Osteoblast (primary cell): ENCODE data around the gene B3GNT7. TPM values are rescaled to one million over a fixed set of nuclear protein-coding genes. Genes with fewer than 3 reads are reported as not detected.

Experiments
- DNase-seq: peaks from one replicate; pipeline ENCODE4 v3.0.0; 2011; ENCODE audit warnings: low spot score, mixed read lengths; ENCODE audit not compliant: insufficient read length; ENCODE audit errors: missing footprints
- H2AFZ ChIP-seq: 2 replicates; pipeline ENCODE4 v1.6.0; 2011; ENCODE audit warnings: mild to moderate bottlenecking, low read length
- H3K27ac ChIP-seq: 2 replicates; pipeline ENCODE4 v1.5.1; 2011; ENCODE audit warnings: mild to moderate bottlenecking, low read depth, low read length, moderate library complexity
- H3K27me3 ChIP-seq: 2 replicates; pipeline ENCODE4 v1.6.0; 2012; ENCODE audit warnings: mild to moderate bottlenecking, control low read depth, inconsistent platforms, low read length, moderate library complexity; ENCODE audit not compliant: insufficient read depth
- H3K36me3 ChIP-seq: 2 replicates; pipeline ENCODE4 v1.5.1; 2011; ENCODE audit warnings: mild to moderate bottlenecking, low read length, control low read depth, moderate library complexity; ENCODE audit not compliant: insufficient read depth
- H3K4me1 ChIP-seq: 2 replicates; pipeline ENCODE4 v1.5.1; 2011; ENCODE audit warnings: mild to moderate bottlenecking, low read length, control low read depth, moderate library complexity; ENCODE audit not compliant: insufficient read depth
- H3K4me2 ChIP-seq: 2 replicates; pipeline ENCODE4 v1.6.0; 2011; ENCODE audit warnings: mild to moderate bottlenecking, low read length; ENCODE audit not compliant: insufficient read depth
- H3K4me3 ChIP-seq: fragments of 200-600 bp; sonication (generic); 3 replicates; pipeline ENCODE4 v1.5.1; 2012; ENCODE audit warnings: mild to moderate bottlenecking, low read length, inconsistent platforms; ENCODE audit not compliant: insufficient read depth
- H3K79me2 ChIP-seq: 2 replicates; pipeline ENCODE4 v1.6.0; 2012; ENCODE audit warnings: mild to moderate bottlenecking, low read length, control low read depth, inconsistent platforms; ENCODE audit not compliant: insufficient read depth
- H3K9me3 ChIP-seq: 2 replicates; pipeline ENCODE4 v1.5.1; 2011; ENCODE audit warnings: low read depth, low read length, control low read depth
- H4K20me1 ChIP-seq: 2 replicates; pipeline ENCODE4 v1.6.0; 2012; ENCODE audit warnings: mild to moderate bottlenecking, low read length, control low read depth; ENCODE audit not compliant: insufficient read depth
- total RNA-seq: library from RNA; depleted of rRNA; stranded (reverse); fragments of >200 nt; gene quantifications from 2 replicates; pipeline ENCODE4 v1.2.3, GENCODE V29; 2012
- TF ChIP-seq, protein P1 (sequence below): IDR thresholded peaks from 2 replicates; pipeline ENCODE4 v1.5.1; 2011; ENCODE audit warnings: mild to moderate bottlenecking, low read depth, low read length, moderate library complexity; ENCODE audit errors: extremely low read depth

B3GNT7 gene
- total RNA-seq, 1 donor: 0.72 TPM

DNA sequence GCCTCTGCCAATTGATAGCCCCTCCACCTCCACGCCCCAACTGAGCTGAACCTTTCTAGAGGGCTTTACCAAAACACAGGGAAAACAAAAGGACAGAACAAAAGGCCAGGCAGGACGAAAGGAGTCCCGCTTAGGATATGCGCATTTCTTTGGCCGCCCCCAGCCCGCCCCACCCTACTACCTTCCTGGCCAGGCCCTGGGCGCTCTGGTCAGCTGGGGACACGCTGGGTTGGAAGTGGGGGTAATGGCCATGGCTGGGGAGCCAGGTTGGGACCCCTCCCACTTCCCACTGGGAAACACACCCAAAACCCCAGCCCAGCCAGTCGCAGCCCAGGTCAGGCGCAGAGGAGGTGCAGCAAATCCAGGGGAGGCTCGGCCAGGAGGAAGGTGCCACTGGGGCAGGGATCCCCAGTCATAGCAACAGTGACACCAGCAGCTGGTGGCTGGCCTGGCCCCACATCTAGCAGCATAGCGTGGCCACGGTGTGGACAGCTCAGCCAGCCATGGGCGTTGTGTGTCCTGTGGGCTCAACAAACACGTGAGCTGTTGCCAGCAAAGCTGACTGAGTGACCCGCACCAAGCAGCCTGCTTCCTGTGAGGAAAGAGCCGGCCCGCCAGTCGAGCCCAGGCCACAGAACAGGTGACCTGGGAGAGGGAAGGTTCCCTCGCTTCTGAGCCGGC, 24.6 kb upstream of the B3GNT7 start:
- Histone ChIP-seq H3K36me3 (no peaks in the 10 kb centered on the region), H3K4me1 (no peaks in the 10 kb centered on the region), H3K27ac (no peak overlapping the region), H3K27me3 (no peaks in the 10 kb centered on the region), H3K9me3 (no peaks in the 10 kb centered on the region), H3K4me2 (no peak overlapping the region), H3K79me2 (no peaks in the 10 kb centered on the region), H3K4me3 (no peak overlapping the region), H2AFZ (no peak overlapping the region), H4K20me1 (no peaks in the 10 kb centered on the region)
- no peak for DNase-seq
- TF ChIP-seq, protein P1, sequence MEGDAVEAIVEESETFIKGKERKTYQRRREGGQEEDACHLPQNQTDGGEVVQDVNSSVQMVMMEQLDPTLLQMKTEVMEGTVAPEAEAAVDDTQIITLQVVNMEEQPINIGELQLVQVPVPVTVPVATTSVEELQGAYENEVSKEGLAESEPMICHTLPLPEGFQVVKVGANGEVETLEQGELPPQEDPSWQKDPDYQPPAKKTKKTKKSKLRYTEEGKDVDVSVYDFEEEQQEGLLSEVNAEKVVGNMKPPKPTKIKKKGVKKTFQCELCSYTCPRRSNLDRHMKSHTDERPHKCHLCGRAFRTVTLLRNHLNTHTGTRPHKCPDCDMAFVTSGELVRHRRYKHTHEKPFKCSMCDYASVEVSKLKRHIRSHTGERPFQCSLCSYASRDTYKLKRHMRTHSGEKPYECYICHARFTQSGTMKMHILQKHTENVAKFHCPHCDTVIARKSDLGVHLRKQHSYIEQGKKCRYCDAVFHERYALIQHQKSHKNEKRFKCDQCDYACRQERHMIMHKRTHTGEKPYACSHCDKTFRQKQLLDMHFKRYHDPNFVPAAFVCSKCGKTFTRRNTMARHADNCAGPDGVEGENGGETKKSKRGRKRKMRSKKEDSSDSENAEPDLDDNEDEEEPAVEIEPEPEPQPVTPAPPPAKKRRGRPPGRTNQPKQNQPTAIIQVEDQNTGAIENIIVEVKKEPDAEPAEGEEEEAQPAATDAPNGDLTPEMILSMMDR: no peak

DNA sequence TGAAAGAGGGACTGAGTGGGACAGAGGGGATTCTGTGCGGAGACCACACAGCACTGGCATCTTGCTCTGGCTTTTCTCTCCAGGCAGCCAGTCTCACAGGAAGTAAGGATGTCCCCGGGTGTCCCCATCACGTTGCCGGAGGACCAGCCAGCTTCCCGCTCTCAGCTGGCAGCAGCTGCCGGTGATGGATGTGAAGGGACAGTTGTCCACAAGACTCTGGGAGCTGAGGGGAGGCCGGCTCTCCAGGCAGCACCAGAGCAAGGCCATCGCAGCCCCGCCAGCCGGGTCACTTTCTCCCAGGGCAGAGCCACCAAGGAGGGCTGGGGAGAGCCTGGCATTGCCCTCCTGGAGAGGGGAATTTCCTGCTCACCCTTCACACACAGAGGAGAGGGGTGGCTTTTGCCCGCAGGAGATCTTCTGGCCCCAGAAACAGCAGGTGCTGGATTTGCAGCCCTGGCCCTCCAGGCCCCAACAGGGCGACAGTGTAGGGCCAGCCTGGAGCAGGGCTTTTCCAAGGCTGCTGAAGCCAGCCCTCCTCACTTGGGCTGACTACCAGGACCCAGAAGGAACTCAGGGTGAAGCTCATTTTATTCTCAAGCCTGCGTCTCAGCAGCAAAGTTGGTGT, 24.0 kb upstream of the B3GNT7 start:
- H3K27me3 ChIP-seq: no peaks in the 10 kb centered on the region
- no peaks in the 10 kb centered on the region for H3K9me3 ChIP-seq
- DNase-seq: no peak
- no peak overlapping the region for H3K4me3 ChIP-seq
- no peaks in the 10 kb centered on the region for H3K79me2 ChIP-seq
- no peaks in the 10 kb centered on the region for H3K4me1 ChIP-seq
- no peak overlapping the region for H3K27ac ChIP-seq
- H4K20me1 ChIP-seq: no peaks in the 10 kb centered on the region
- H2AFZ ChIP-seq: no peak overlapping the region
- H3K4me2 ChIP-seq: no peak overlapping the region
- TF ChIP-seq, protein P1: no peak
- no peaks in the 10 kb centered on the region for H3K36me3 ChIP-seq

DNA sequence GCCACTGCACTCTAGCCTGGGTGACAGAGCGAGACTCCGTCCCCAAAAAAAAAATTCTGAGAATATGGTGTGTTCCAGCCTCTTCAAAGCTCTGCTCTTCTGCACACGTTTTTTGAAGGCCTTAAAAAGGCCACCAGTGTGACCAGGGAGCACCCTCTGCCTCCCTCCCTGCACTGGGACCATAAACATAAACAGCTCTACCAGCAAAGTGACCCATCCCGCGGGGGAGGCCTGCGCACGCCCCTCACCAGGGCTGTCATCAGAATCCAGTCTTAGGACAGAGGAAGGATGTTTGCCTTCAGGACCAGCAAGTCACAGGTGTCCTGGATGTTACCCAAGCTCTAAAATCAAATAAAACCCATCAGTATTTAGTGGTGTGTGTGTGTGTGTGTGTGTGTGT, 23.2 kb upstream of the B3GNT7 start:
- TF ChIP-seq, protein P1: no peak
- H3K4me2 ChIP-seq: no peak overlapping the region
- no peaks in the 10 kb centered on the region for H4K20me1 ChIP-seq
- no peak overlapping the region for H3K27ac ChIP-seq
- DNase-seq: no peak
- no peaks in the 10 kb centered on the region for H3K27me3 ChIP-seq
- no peaks in the 10 kb centered on the region for H3K9me3 ChIP-seq
- H3K79me2 ChIP-seq: no peaks in the 10 kb centered on the region
- no peak overlapping the region for H2AFZ ChIP-seq
- H3K36me3 ChIP-seq: no peaks in the 10 kb centered on the region
- H3K4me1 ChIP-seq: no peaks in the 10 kb centered on the region
- no peak overlapping the region for H3K4me3 ChIP-seq

DNA sequence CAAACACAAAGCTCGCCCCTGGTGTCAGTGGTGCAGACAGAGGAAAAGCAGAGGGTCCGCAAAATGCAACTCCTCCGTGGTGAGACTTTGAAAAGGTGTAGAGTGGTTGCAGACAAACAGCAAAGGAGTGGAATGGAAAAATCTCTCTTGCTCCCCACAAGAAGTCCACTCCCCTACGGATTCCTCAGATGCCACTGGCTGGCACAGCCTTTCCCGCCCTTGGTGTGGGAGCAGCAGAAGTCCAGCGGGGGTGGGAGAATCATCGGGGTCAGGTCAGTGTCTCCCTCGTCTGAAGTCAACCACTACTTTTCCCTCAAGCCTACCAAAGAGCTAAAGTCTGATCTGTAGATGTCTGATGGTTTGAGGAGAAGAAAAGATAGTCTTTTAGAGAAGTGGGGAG, 22.3 kb upstream of the B3GNT7 start:
- TF ChIP-seq, protein P1: no peak
- H2AFZ ChIP-seq: no peak overlapping the region
- no peaks in the 10 kb centered on the region for H3K4me1 ChIP-seq
- H3K27me3 ChIP-seq: no peaks in the 10 kb centered on the region
- H3K4me2 ChIP-seq: no peak overlapping the region
- H3K9me3 ChIP-seq: no peaks in the 10 kb centered on the region
- no peaks in the 10 kb centered on the region for H4K20me1 ChIP-seq
- DNase-seq: no peak
- no peak overlapping the region for H3K27ac ChIP-seq
- no peaks in the 10 kb centered on the region for H3K36me3 ChIP-seq
- H3K4me3 ChIP-seq: no peak overlapping the region
- H3K79me2 ChIP-seq: no peaks in the 10 kb centered on the region
